ENCODE data around the gene SHKBP1.
"Not testable (repeated sequence)": the region's sequence is repeated elsewhere in the genome, so short reads cannot be mapped to it uniquely, and the experiment has no call there.

SHKBP1 gene

DNA sequence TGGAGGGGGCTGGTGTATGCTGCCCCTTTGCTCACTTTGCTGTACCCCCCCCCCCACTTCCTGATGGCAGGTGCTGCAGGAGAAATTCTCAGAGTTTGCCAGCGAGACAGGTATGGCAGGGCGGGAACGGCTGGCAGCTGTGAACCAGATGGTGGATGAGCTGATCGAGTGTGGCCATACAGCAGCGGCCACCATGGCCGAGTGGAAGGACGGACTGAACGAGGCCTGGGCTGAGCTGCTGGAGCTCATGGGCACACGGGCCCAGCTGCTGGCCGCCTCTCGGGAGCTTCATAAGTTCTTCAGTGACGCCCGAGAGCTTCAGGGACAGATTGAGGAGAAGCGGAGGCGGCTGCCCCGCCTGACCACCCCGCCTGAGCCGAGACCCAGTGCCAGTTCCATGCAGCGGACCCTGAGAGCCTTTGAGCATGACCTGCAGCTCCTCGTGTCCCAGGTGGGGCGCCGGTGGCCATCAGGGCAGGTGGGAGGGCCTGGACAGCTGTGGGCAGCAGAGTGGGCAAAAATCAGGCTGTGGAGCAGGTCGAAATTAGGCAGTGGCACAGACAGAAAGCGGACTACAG, 19.6 kb upstream of the SHKBP1 start:
- DNase-seq (ENCODE audit: low read depth), result no peak

DNA sequence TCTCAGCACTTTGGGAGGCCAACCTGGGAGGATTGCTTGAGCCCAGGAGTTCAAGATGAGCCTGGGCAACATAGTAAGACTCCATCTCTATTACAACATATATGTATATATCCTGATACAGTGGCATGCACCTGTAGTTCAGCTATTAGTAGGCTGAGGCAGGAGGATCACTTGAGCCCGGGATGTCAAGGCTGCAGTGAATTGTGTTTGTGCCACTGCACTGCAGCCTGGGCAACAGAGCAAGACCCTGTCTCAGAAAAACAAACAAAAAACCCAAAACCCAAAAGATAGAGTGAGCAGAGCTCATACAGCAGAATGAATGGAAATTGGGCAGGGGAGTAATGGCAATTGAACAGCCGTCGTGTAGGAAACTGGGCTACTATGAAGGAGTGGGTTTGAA, 17.3 kb upstream of the SHKBP1 start:
- DNase-seq (ENCODE audit: low read depth), result no peak

- no peak for DNase-seq (ENCODE audit: low read depth)
These were observed 16.6 kb upstream of the SHKBP1 start for GRCh38 chr19:40560092-40560507.

DNA sequence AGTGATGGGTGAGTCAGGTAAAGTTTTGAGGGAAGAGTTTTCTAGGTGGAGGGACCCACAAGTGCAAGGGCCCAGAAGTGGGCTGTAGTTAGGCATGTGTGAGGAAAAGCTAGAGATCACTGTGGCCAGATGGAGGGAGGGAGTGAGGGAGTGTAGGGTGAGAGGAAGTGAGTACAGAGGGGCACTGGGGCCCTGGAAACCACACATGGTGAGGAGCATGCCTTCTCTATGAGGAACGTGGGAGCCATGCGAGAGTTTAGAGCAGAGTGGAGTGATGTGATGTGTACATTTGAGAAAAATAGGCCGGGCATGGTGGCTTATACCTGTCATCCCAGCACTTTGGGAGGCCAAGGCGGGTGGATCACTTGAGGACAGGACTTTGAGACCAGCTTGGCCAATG, 14.7 kb upstream of the SHKBP1 start:
- DNase-seq (ENCODE audit: low read depth), result no peak

DNA sequence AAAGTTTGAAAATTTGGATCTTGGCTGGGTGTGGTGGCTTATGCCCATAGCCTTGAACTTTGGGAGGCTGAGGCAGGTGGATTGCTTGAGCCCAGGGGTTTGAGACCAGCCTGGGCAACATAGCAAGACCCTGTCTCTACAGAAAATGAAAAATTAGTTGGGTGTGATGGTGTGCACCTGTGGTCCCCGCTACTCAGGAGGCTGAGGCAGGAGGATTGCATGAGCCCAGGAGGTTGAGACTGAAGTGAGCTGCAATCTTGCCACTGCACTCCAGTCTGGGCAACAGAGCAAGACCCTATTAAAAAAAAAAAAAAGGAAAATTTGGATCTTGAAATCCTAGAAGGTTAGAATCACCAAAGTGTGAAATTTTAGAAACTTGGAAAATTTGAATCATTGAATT, 12.1 kb upstream of the SHKBP1 start:
- DNase-seq (ENCODE audit: low read depth), result not testable (repeated sequence)

- no peak for DNase-seq (ENCODE audit: low read depth)
These were observed 11.3 kb upstream of the SHKBP1 start for GRCh38 chr19:40565355-40565754.

GRCh38 chr19:40565910-40566495, 10.7 kb upstream of the SHKBP1 start:
- no peak for DNase-seq (ENCODE audit: low read depth)

DNA sequence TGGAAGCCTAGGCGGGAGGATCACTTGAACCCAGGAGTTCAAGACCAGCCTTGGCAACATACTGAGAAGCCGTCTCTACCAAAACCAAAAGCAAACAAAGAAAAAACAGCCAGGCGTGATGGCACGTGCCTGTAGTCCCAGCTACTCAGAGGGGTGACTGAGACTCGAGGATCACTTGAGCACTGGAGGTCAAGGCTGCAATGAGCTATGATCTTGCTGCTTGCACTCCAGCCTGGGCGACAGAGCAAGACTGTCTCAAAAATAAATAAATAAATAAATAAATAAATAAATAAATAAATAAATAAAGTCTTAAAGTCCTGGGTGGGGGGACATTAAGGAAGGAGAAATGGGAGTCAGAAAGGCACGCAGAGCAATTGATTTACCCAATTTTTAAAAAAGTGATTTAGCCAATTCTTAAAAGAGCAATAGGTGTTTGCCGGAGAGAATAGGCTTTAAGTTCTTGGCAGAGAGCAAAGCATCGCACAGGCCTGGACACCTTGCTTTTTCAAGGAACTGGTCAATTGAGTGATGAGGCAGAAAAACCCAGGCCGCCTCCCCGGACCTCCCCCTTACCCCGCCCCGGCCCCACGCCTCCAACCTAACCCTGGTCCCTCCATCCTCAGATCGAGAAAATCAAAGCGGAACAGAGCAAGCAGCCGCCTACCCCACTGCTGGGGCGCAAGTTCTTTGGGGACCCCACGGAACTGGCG, 9.5 kb upstream of the SHKBP1 start:
- no peak for DNase-seq (ENCODE audit: low read depth)

- DNase-seq (ENCODE audit: low read depth), result no peak
These were observed 8.8 kb upstream of the SHKBP1 start for GRCh38 chr19:40567750-40568494.

DNA sequence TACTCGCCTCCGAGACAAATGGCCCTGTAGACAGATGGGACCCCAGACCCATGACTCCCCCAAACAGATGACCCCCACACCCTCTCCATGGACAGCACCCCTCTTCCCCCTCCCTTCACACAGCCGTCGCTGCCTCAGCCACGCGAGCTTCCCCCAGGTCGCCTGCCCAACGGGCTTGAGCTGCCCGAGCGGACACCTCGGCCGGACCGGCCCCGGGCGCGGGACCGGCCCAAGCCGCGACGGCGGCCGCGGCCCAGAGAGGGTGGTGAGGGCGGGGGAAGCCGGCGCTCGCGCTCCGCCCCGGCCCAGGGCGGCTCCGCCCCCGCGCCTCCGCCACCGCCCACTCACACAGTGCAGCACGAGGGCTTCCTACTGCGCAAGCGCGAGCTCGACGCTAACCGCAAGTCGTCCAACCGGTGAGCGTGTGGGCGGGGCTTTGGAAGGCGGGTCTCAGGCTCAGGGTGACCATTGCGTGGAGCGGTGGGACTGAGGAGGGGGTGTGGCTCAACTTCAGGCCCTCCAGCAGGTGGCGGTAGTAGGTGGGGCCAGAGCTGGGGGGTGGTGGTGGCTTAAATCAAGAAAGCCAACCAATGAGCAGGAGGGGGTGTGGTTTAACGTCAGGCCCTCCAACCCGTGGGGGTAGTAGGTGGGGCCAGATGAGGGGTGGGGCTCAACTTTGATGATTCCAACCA, 6.2 kb upstream of the SHKBP1 start:
- peak; percentile 77 for DNase-seq (ENCODE audit: low read depth)

DNA sequence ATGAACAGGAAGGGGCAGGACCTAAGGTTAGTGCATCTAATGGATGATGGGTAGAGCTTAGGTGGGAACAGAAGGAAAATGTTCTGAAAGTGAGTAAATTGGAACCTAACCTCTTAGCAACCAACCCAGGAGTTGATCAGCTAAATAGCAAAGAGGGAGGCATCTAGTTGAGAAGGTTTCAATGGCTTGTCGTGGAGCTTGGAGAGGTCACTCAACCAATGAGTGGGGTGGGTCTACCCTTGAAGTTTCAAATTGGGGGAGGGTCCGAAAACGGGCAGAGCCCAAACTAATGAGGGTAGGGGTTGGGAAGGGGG, 5.7 kb upstream of the SHKBP1 start:
- DNase-seq (ENCODE audit: low read depth), result no peak

- DNase-seq (ENCODE audit: low read depth), result no peak
These were observed 4.7 kb upstream of the SHKBP1 start for GRCh38 chr19:40571831-40572495.

DNA sequence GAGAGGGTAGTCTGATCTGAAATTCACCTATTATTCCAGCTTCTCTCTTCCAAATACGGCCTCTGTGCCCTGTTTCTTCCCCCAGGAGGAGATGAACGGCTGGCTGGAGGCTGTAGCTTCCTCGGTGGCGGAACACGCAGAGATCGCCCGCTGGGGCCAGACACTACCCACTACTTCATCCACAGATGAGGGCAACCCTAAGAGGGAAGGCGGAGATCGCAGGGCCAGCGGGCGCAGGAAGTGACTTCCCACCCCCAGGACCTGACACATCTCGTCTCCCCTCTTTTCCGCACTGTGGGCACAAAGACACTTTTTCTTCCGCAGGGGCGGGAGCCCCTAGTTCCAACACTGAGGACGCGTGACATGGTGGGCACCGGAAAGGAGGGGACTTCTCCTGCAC, 1.3 kb upstream of the SHKBP1 start:
- no peak for DNase-seq (ENCODE audit: low read depth)

GRCh38 chr19:40576151-40576584, 505 bp upstream of the SHKBP1 start:
- DNase-seq (ENCODE audit: low read depth), result no peak

GRCh38 chr19:40578442-40578908, 1.8 kb downstream of the SHKBP1 start:
- no peak for DNase-seq (ENCODE audit: low read depth)

DNA sequence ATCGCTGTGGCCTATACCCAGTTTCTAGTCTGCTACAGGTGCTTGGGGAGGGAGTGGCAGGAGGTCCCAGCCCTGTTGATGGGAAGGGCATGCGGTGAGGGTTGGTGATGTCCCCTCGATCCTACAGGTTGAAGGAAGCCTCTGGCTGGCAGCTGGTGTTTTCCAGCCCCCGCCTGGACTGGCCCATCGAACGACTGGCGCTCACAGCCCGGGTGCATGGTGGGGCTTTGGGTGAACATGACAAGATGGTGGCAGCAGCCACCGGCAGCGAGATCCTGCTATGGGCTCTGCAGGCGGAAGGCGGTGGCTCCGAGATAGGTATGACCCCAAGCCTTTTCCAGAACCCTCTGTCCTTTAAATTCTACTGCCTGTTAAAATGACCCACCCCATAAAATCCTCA, 3.9 kb downstream of the SHKBP1 start:
- no peak for DNase-seq (ENCODE audit: low read depth)

- no peak for DNase-seq (ENCODE audit: low read depth)
These were observed 4.9 kb downstream of the SHKBP1 start for GRCh38 chr19:40581531-40581930.

DNA sequence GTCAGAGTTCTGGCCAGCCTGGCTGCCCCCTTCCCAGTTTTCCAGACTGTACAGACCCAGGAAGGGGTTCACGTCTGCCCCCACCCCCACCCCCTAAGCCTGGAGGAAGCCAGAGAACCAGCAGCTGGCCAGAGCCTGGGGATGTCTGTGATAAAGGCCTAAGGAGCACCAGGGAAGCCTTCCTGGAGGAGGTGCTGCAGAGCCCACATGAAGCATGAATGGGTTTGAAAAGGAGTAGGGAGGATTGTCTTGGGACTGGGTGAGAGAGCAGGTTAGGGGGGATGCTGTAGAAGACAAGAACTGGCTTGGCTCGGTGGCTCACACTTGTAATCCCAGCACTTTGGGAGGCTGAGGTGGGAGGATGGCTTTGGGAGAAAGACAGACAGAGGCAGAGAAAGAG, 5.8 kb downstream of the SHKBP1 start:
- DNase-seq (ENCODE audit: low read depth), result no peak

DNA sequence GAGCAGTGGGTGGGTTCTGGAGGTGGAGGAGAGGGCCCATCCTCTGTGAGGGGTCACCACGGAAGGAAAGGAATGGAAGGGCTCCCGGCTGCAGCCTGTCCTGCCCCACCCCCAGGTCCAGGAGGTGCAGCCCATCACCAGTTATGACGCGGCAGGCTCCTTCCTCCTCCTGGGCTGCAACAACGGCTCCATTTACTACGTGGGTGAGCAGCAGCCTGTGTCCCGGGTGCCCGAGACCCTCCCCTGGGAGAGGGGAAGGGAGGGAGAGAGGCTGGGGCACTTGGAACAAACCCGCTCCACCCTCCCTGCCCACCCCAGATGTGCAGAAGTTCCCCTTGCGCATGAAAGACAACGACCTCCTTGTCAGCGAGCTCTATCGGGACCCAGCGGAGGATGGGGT, 6.6 kb downstream of the SHKBP1 start:
- no peak for DNase-seq (ENCODE audit: low read depth)

DNA sequence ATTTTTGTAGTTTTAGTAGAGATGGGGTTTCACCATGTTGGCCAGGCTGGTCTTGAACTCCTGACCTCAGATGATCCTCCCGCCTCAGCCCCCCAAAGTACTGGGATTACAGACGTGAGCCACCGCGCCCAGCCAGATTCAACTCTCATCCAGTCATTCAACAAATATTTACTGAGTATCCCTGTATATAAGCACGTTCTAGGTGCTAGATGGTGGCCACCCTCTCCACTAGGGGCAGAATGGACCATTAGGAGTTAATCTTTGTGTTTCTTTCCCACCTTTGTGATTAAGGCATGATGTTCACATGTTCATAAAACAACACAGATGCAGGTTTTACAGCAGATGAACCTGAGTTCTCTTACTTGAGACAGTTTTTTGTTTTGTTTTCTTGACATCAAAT, 7.3 kb downstream of the SHKBP1 start:
- DNase-seq (ENCODE audit: low read depth), result no peak

DNA sequence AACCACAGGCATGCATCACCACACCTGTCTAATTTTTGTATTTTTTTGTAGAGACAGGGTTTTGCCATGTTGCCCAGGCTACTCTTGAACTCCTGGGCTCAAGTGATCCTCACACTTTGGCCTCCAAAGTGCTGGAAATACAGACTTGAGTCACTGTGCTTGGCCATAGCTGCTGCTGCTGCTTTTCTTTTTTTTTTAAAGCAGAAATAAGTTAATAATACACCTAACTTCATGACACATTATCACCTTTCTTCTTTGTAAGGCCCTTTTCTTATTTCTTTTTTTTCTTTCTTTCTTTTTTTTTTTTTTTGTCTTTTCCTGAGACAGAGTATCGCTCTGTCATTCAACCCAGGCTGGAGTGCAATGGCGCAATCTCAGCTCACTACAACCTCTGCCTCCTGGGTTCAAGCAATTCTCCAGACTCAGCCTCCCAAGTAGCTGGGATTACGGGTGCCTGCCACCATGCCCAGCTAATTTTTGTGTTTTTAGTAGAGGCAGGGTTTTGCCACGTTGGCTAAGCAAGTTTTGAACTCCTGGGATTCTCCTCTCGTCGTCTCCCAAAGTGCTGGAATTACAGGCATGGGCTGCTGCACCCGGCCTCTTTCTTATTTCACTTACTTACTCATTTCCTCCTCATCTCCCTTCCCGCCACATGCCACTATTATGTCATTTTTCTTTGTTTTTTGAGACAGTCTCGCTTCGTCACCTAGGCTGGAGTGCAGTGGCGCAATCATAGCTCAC, 8.7 kb downstream of the SHKBP1 start:
- no peak for DNase-seq (ENCODE audit: low read depth)
